Heart left ventricle (tissue), 13 donors: Measurements from ENCODE around the gene TBC1D21.

ENCODE experiments used
- POLR2A ChIP-seq, 2 donors: fragments of 450-650 bp; IDR thresholded peaks; one replicate each; pipeline ENCODE4 v1.6.1; 2017; ENCODE audit warnings: antibody characterized with exemption in 2 of 2, mild to moderate bottlenecking in 2 of 2, moderate library complexity in 2 of 2
- TF ChIP-seq, protein P1 (sequence below), 12 donors: fragments of 200-600 bp; sonication (generic) in 4 of 12; IDR thresholded peaks; one replicate each; pipeline versions ENCODE4 v1.5.0 to v1.8.0; 2018 to 2022; ENCODE audit warnings: antibody characterized with exemption in 12 of 12, mild to moderate bottlenecking in 5 of 12
- donor health status: ischemic (EF 13 %, LVEDD 7.1; RV severe dilation, severe dysfunction).
- donor health status: DM: no; HTN: yes; CAD: no.
- donor health status: DM: no; HTN: no; CAD: no.
- donor health status: ischemic (EF 25% LVEDD 6.9; RV normal size, moderate dysfunction).
- donor health status: ischemic (EF 25% LVEDD 5.7; RV mildly dilated, moderate dysfunction).
- donor health status: ischemic (EF 35%, LVEDD 5.7; RV mildly dilated, moderate dysfunction).
- donor health status: nonischemic (EF 11% LVEDD 7.7; RV severe dilation, severe dysfunction).
- donor health status: DM: yes; HTN: yes; CAD: no.
- donor health status: PGD.
- donor health status: ischemic (EF 29% LVEDD 5.4; RV normal size, mild dysfunction).
- donor health status: nonischemic (EF 23%, LVEDD 6.1; RV moderate dilation, normal function).

DNA sequence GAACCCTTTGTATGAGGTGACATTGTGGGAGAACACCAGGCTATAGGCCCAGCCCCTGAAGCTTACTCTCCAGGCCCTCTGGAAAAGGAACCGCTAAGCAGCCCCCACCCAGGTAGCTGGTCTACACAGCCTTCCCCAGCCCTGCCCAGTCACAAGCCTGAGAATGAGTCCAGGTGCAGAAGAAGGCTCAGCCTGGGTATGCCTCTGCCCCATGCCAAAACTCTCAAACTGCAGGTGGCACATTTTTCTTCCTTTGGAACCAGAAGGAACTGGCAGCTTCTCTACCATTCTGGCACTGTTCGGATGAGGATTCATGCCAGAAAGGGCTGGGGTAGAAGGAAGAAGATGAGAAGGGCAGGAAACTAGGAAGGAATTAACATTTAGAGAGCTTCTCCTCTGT, 23.7 kb upstream of the TBC1D21 start:
- TF ChIP-seq, protein P1, sequence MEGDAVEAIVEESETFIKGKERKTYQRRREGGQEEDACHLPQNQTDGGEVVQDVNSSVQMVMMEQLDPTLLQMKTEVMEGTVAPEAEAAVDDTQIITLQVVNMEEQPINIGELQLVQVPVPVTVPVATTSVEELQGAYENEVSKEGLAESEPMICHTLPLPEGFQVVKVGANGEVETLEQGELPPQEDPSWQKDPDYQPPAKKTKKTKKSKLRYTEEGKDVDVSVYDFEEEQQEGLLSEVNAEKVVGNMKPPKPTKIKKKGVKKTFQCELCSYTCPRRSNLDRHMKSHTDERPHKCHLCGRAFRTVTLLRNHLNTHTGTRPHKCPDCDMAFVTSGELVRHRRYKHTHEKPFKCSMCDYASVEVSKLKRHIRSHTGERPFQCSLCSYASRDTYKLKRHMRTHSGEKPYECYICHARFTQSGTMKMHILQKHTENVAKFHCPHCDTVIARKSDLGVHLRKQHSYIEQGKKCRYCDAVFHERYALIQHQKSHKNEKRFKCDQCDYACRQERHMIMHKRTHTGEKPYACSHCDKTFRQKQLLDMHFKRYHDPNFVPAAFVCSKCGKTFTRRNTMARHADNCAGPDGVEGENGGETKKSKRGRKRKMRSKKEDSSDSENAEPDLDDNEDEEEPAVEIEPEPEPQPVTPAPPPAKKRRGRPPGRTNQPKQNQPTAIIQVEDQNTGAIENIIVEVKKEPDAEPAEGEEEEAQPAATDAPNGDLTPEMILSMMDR (IDR thresholded peaks at IDR 0.05) = no peak
- TF ChIP-seq POLR2A (IDR thresholded peaks at IDR 0.05) = no peak
